H9 (cell line): ENCODE data around the gene NLN. TPM values are rescaled to one million over a fixed set of nuclear protein-coding genes. Genes with fewer than 3 reads are reported as not detected.

Experiments used
- DNase-seq: peaks from one replicate; pipeline ENCODE4 v3.0.0-alpha.2; 2017
- H2AFZ ChIP-seq: one replicate; pipeline ENCODE4 v1.6.1; 2013; ENCODE audit warnings: mild to moderate bottlenecking, low read length, control low read depth, moderate library complexity
- H2AK5ac ChIP-seq: 2 replicates; pipeline ENCODE4 v1.6.1; 2013; ENCODE audit warnings: low read length, control low read depth, mixed read lengths; ENCODE audit not compliant: insufficient read length
- H2BK120ac ChIP-seq: one replicate; pipeline ENCODE4 v1.6.1; 2013; ENCODE audit warnings: low read depth, mild to moderate bottlenecking, low read length, control low read depth, inconsistent platforms; ENCODE audit not compliant: poor library complexity, severe bottlenecking
- H2BK12ac ChIP-seq: 2 replicates; pipeline ENCODE4 v1.6.1; 2013; ENCODE audit warnings: low read length, control low read depth, mixed read lengths, low read depth; ENCODE audit not compliant: insufficient read length
- H2BK15ac ChIP-seq: 2 replicates; pipeline ENCODE4 v1.6.1; 2013; ENCODE audit warnings: low read depth, low read length, control low read depth
- H2BK20ac ChIP-seq: one replicate; pipeline ENCODE4 v1.6.1; 2013; ENCODE audit warnings: low read depth, mild to moderate bottlenecking, low read length, control low read depth, inconsistent platforms; ENCODE audit not compliant: poor library complexity, severe bottlenecking
- H2BK5ac ChIP-seq: 2 replicates; pipeline ENCODE4 v1.6.1; 2013; ENCODE audit warnings: low read length, control low read depth, mixed read lengths; ENCODE audit not compliant: insufficient read length
- H3K14ac ChIP-seq: 2 replicates; pipeline ENCODE4 v1.6.1; 2013; ENCODE audit warnings: low read length, control low read depth; ENCODE audit not compliant: insufficient read depth
- H3K18ac ChIP-seq: 2 replicates; pipeline ENCODE4 v1.6.1; 2013; ENCODE audit warnings: low read depth, mild to moderate bottlenecking, mixed read lengths, low read length, control low read depth; ENCODE audit not compliant: insufficient read length
- H3K23ac ChIP-seq: 2 replicates; pipeline ENCODE4 v1.6.1; 2013; ENCODE audit warnings: low read length, control low read depth, mixed read lengths, low read depth; ENCODE audit not compliant: insufficient read length
- H3K23me2 ChIP-seq: 2 replicates; pipeline ENCODE4 v1.6.1; 2013; ENCODE audit warnings: low read depth, mild to moderate bottlenecking, mixed read lengths, low read length, control low read depth; ENCODE audit not compliant: insufficient read length, poor library complexity, severe bottlenecking
- H3K27ac ChIP-seq: 2 replicates; pipeline ENCODE4 v1.5.1; 2013; ENCODE audit warnings: low read length, control low read depth, mixed read lengths, low read depth; ENCODE audit not compliant: insufficient read length
- H3K27me3 ChIP-seq: 2 replicates; pipeline ENCODE4 v1.6.1; 2013; ENCODE audit warnings: low read length, control low read depth, inconsistent platforms; ENCODE audit not compliant: insufficient read depth
- H3K4ac ChIP-seq: 2 replicates; pipeline ENCODE4 v1.6.1; 2013; ENCODE audit warnings: low read depth, mild to moderate bottlenecking, control low read depth, inconsistent platforms, low read length, moderate library complexity
- H3K4me1 ChIP-seq: 2 replicates; pipeline ENCODE4 v1.6.1; 2013; ENCODE audit warnings: low read length, control low read depth, inconsistent platforms; ENCODE audit not compliant: insufficient read depth
- H3K4me2 ChIP-seq: 2 replicates; pipeline ENCODE4 v1.6.1; 2013; ENCODE audit warnings: low read length, control low read depth, mixed read lengths; ENCODE audit not compliant: insufficient read length, insufficient read depth
- H3K56ac ChIP-seq: 2 replicates; pipeline ENCODE4 v1.6.1; 2013; ENCODE audit warnings: low read depth, mild to moderate bottlenecking, mixed read lengths, low read length, control low read depth; ENCODE audit not compliant: insufficient read length
- H3K79me1 ChIP-seq: 2 replicates; pipeline ENCODE4 v1.6.1; 2013; ENCODE audit warnings: low read depth, mild to moderate bottlenecking, moderate library complexity, low read length, control low read depth, inconsistent platforms; ENCODE audit not compliant: insufficient read depth, poor library complexity, severe bottlenecking
- H3K79me2 ChIP-seq: 2 replicates; pipeline ENCODE4 v1.6.1; 2013; ENCODE audit warnings: low read length, control low read depth, inconsistent platforms; ENCODE audit not compliant: insufficient read depth
- H3K9ac ChIP-seq: 2 replicates; pipeline ENCODE4 v1.6.1; 2013; ENCODE audit warnings: low read length, control low read depth, mixed read lengths; ENCODE audit not compliant: insufficient read length; ENCODE audit errors: extremely low read depth
- H3K9me3 ChIP-seq: one replicate; pipeline ENCODE4 v1.6.1; 2013; ENCODE audit warnings: low read depth, low read length, inconsistent platforms; ENCODE audit not compliant: control insufficient read depth
- H3T11ph ChIP-seq: one replicate; pipeline ENCODE4 v1.6.1; 2013; ENCODE audit warnings: mild to moderate bottlenecking, low read length, control low read depth, inconsistent platforms
- H4K20me1 ChIP-seq: one replicate; pipeline ENCODE4 v1.6.1; 2013; ENCODE audit not compliant: control insufficient read depth, insufficient read length, insufficient read depth
- H4K5ac ChIP-seq: 2 replicates; pipeline ENCODE4 v1.6.1; 2013; ENCODE audit warnings: low read depth, mild to moderate bottlenecking, mixed read lengths, low read length, control low read depth; ENCODE audit not compliant: insufficient read length
- H4K8ac ChIP-seq: replicated peaks from 2 replicates; pipeline ENCODE4 v1.6.1; 2013; ENCODE audit warnings: low read length, control low read depth, mixed read lengths, low read depth; ENCODE audit not compliant: insufficient read length
- H4K91ac ChIP-seq: 2 replicates; pipeline ENCODE4 v1.6.1; 2013; ENCODE audit warnings: low read depth, mild to moderate bottlenecking, moderate library complexity, mixed read lengths, low read length, control low read depth; ENCODE audit not compliant: insufficient read length
- H3K27ac Mint-ChIP-seq, 3 experiments: 2 replicates in 2 of 3; 3 replicates in 1 of 3; pipeline ENCODE4 v1.8.0; 2020 to 2021; ENCODE audit warnings: mixed read lengths in 3 of 3, mild to moderate bottlenecking in 1 of 3, moderate library complexity in 1 of 3
- H3K27me3 Mint-ChIP-seq: 2 replicates; pipeline ENCODE4 v1.8.0; 2021; ENCODE audit warnings: low read depth, mild to moderate bottlenecking, moderate library complexity, mixed read lengths
- H3K36me3 Mint-ChIP-seq, 3 experiments: 2 replicates in 2 of 3; 3 replicates in 1 of 3; pipeline ENCODE4 v1.8.0; 2020 to 2021; ENCODE audit warnings: low read depth in 3 of 3, mixed read lengths in 3 of 3; ENCODE audit not compliant: insufficient read depth in 1 of 3
- H3K4me1 Mint-ChIP-seq, 2 experiments: 2 replicates each; pipeline ENCODE4 v1.8.0; 2020; ENCODE audit warnings: mixed read lengths in 2 of 2
- H3K4me3 Mint-ChIP-seq, 2 experiments: 2 replicates in 1 of 2; 3 replicates in 1 of 2; pipeline ENCODE4 v1.8.0; 2020 to 2021; ENCODE audit warnings: mild to moderate bottlenecking in 2 of 2, mixed read lengths in 2 of 2, moderate library complexity in 1 of 2
- H3K9me3 Mint-ChIP-seq, 2 experiments: 2 replicates in 1 of 2; 3 replicates in 1 of 2; pipeline ENCODE4 v1.8.0; 2020; ENCODE audit warnings: mild to moderate bottlenecking in 2 of 2, mixed read lengths in 2 of 2, moderate library complexity in 1 of 2
- total RNA-seq: library from RNA; stranded (reverse); gene quantifications from 2 replicates; pipeline ENCODE4 v1.2.1, GENCODE V29; 2021
- TF ChIP-seq, protein P1 (sequence below): fragments of 200-600 bp; sonication (generic); conservative IDR thresholded peaks from 3 replicates; pipeline ENCODE4 v1.8.0; 2021; ENCODE audit warnings: antibody characterized with exemption, mild to moderate bottlenecking

NLN gene
- total RNA-seq, 1 experiment from 2014 or later: 137 TPM

DNA sequence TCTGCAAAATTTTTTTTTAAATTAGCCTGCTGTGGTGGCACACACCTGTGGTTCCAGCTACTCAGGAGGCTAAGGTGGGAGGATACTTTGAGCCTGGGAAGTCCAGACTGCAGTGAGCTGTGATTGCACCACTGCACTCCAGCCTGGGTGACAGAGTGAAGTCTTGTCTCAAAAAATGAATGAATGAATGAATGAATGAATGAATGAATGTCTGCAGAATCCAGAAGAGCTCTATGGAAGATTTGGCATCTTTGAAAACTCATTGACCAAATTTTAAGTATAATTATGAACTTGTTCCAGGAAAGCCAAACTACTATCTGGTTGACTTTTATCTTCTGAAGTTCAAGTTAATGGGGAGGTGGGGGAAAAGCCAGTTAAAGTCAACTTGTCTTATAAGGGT, 110.1 kb downstream of the NLN start:
- TF ChIP-seq, protein P1, sequence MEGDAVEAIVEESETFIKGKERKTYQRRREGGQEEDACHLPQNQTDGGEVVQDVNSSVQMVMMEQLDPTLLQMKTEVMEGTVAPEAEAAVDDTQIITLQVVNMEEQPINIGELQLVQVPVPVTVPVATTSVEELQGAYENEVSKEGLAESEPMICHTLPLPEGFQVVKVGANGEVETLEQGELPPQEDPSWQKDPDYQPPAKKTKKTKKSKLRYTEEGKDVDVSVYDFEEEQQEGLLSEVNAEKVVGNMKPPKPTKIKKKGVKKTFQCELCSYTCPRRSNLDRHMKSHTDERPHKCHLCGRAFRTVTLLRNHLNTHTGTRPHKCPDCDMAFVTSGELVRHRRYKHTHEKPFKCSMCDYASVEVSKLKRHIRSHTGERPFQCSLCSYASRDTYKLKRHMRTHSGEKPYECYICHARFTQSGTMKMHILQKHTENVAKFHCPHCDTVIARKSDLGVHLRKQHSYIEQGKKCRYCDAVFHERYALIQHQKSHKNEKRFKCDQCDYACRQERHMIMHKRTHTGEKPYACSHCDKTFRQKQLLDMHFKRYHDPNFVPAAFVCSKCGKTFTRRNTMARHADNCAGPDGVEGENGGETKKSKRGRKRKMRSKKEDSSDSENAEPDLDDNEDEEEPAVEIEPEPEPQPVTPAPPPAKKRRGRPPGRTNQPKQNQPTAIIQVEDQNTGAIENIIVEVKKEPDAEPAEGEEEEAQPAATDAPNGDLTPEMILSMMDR: no peak
- Histone ChIP-seq H2AFZ (no peak overlapping the region), H3K18ac (no peak overlapping the region), H3K56ac (no peak overlapping the region), H4K20me1 (no peaks in the 10 kb centered on the region), H3K23me2 (no peaks in the 10 kb centered on the region), H2BK5ac (no peak overlapping the region), H3K9ac (no peak overlapping the region), H4K91ac (no peak overlapping the region), H2BK120ac (no peak overlapping the region), H3K27me3 (no peaks in the 10 kb centered on the region), H3K14ac (no peak overlapping the region), H4K8ac (no peak overlapping the region), H3K79me2 (no peaks in the 10 kb centered on the region), H4K5ac (no peak overlapping the region), H3K4ac (no peak overlapping the region), H3K27ac (no peak overlapping the region), H2BK20ac (no peak overlapping the region), H3K79me1 (no peaks in the 10 kb centered on the region), H3T11ph (no peak overlapping the region), H3K9me3 (no peaks in the 10 kb centered on the region), H3K4me2 (no peak overlapping the region), H2BK15ac (no peak overlapping the region), H3K4me1 (no peaks in the 10 kb centered on the region; the same call in 1 of the 2 replicates), H2BK12ac (no peak overlapping the region), H2AK5ac (no peak overlapping the region), H3K23ac (no peak overlapping the region)
- Mint-ChIP-seq H3K4me3 (no peak overlapping the region), H3K9me3 (no peaks in the 10 kb centered on the region), H3K36me3 (peaks cover 0 to 4% (median 0%) of the 10 kb centered on the region in 3 experiments; a peak in 4 of 7 replicates), H3K27me3 (no peaks in the 10 kb centered on the region), H3K4me1 (peaks cover 12 to 14% of the 10 kb centered on the region in 2 experiments), H3K27ac (no peak overlapping the region)
- no peak for DNase-seq
